GM12874 (cell line): ENCODE data around the gene TMEM126B.
A peak's percentile ranks its signal among the peaks of the same experiment; 100 is the strongest.

Experiments used
- TF ChIP-seq, protein P1 (sequence below): IDR thresholded peaks from 2 replicates; pipeline ENCODE4 v1.5.1; 2011; ENCODE audit warnings: low read depth, mild to moderate bottlenecking, control low read depth, low read length, moderate library complexity; ENCODE audit not compliant: insufficient read depth

Gene TMEM126B

DNA sequence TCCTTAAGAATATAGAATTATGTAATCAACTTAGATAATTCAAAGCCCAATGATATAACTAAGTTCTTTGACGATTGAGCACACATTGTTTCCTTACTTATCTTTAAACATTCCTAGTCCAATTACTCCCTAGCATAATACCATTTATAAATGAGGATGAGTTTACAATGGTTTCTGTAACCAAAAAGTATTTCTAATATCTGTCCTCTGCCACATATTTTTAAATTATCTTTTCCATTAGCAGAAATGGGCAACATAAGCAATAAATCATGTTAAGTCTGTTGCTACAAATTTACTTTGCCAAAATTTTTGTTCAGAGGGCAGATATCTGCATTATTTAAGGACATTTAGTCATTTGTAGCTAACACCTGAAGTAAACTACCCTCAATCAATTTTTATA is 29.8 kb downstream of the TMEM126B start:
- TF ChIP-seq, protein P1, sequence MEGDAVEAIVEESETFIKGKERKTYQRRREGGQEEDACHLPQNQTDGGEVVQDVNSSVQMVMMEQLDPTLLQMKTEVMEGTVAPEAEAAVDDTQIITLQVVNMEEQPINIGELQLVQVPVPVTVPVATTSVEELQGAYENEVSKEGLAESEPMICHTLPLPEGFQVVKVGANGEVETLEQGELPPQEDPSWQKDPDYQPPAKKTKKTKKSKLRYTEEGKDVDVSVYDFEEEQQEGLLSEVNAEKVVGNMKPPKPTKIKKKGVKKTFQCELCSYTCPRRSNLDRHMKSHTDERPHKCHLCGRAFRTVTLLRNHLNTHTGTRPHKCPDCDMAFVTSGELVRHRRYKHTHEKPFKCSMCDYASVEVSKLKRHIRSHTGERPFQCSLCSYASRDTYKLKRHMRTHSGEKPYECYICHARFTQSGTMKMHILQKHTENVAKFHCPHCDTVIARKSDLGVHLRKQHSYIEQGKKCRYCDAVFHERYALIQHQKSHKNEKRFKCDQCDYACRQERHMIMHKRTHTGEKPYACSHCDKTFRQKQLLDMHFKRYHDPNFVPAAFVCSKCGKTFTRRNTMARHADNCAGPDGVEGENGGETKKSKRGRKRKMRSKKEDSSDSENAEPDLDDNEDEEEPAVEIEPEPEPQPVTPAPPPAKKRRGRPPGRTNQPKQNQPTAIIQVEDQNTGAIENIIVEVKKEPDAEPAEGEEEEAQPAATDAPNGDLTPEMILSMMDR = no peak

DNA sequence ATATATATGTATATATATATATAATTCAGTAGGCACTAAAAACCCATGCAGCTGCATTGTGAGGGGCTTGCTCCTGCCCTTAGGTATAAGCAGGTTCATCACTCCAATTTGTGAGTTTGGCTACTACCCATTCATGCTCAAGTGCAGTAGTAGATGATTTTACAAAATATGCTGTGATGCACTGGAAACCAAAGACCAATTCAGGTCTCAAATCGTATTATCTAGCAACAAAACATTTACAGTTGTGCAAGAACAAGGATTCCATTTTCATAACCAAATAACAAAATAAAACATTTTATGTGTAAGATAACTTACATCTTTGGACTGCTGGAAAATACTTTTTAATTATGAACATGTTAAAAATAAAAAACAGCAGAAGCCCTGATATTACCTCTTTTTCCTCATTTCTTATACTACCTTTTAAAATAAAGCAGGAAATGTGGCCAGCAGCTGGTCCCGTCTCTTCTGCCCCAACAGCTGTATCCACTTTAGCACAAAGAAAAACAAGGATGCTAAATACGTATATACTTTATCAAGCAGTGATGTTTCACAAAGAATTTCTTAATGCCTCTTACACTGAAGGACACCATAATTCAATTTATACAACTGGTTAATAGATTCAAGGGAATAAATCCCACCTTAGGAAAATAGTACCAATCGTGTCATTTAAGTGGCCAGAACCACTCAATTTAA is 33.7 kb downstream of the TMEM126B start:
- TF ChIP-seq, protein P1 = no peak

DNA sequence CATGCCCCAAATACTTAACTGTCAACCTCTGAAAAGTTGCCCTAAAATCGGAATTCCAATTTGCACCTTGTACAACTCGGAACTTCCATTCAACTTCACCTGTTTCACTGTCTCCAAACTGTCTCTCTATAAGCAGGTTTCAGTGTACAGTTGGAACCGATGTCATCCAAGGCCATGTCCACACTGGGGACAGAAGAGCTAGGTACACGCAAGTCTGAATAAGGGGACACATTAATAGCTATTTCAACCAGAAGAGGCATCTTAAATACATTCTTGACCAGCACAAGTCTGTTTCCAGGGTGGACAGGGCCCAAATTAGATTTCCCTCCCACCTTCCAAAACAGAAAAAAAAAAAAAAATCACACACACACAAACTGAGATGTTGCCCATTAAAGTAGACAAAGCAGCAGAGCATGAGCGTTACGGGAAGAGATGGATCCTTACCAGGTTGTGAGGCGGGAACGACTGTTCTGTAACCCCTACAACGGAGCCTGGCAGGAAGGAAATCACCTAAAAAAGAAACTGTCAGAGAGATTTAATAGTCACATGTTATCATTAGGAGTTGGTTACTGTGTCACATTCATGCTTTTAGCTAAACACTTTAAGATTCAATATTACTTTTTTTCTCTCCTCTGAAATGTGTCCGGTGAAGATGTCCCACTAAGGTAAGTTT is 34.8 kb downstream of the TMEM126B start:
- TF ChIP-seq, protein P1 = no peak

DNA sequence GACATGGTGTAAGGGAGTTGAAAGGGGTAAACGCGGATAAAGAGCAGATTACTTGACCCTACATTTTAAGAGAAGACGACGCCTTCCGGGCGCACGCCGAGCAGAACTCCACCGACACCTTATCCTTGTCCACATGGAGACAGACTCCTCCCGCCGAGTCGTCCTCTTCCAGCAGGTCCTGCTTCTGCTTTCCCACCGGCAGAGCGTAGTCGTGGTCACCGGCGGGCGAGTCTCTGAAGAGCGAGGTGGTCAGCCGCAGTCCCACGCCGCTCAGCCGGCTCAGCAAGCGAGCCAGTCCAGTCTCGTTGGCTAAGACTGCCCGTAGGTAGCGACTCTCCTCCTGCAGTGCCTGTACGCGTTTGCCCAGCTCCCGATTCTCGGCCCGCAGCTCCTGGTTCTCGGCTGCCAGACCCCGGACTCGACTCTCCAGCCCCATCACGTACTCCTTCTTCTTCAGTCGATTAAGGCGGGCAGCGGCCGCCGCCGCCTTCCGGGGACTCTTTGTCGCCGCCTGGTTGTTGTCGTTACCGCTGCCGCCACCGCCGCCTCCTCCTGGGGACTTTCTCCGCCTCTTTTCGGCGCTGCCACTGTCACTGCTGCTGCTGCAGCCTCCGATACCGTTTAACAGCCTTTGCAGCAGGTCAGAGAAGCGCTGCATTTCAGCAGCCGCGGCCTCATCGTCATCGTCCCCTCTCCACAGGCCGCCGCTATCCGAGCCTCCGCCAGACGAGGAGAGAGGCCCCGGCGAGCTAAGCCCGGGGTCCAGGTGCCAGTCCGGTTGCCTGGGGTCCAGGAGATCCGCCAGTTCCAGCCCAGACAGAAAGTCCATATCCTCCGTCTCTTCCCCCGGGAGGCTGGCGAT is 35.6 kb downstream of the TMEM126B start:
- TF ChIP-seq, protein P1 = peak; percentile 74

DNA sequence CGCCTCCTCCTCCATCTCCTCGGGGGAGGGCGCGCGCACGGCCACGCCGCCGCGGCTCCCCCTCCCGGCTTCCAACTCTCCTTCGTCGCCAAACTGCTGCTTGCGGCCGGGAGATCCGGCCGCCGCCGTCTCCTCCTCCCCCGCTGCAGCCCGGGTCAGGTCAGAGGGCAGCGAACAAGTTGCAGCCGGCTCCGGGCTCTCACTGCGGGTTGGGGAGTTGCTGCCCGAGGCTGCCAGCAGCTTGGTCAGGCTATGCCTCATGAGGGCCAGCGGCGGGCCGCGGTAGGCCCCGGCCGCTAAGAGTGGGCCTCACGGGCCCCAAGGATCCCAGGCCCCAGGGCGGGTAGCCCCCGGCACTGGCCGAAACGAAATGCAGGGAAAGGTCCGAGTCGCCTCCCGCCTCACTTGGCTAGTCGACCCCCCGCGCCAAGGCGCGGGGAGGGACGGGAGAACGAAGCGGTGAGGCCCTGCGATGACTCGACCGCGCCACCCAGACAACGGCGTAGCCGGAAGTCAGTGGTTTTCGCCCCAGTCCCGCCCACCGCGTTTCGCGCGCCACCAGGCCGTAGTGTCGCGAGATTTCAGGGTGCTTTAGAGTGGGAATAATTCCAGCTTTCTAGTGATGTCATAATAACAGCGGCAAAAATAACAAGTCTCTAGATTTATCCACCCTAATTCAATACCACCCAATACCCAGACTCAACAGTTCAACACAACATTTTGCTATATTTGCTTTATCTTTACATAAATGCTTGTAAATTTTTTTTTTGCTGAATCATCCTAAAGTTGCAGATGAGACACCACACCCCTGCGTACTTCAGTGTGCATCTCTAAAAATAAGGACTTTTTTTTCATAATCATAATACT is 36.5 kb downstream of the TMEM126B start, which contains the start of gene CREBZF:
CREBZF (minus strand) TSS at position 515 of the 867 bp plus-strand sequence; CDS start at position 261, 254 bp downstream.
- TF ChIP-seq, protein P1 = no peak

DNA sequence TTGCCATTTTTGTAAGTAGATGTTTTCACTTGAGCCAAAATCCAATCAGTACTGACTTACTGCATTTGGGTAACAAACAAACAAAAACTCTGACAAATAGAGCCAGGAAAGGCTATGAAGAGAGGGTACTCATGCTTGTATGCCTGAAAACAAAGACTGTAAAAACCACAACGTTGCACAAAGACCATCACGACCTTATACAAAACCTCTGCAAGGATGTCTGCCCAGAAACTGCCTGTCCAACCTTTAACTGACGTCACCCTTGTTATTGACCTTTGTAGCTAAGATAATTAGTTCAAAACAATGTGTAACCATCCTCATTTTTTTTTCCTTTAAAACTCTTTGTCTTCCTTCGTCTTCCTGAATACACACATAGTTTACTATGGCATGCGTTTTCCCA is 37.3 kb downstream of the TMEM126B start:
- TF ChIP-seq, protein P1 = no peak
